HepG2 (cell line): Measurements from ENCODE around the gene TBKBP1. TPM values are rescaled to one million over a fixed set of nuclear protein-coding genes. Genes with fewer than 3 reads are reported as not detected.

Experiments used
- ADNP ChIP-seq: sonication (generic); formaldehyde crosslinking; IDR thresholded peaks from 2 replicates; pipeline ENCODE4 v1.4.0; 2020; ENCODE audit warnings: missing genetic modification reagents
- MED13 ChIP-seq: sonication (generic); formaldehyde crosslinking; IDR thresholded peaks from 2 replicates; pipeline ENCODE4 v1.5.0; 2020; ENCODE audit warnings: missing genetic modification reagents
- MIXL1 ChIP-seq: IDR thresholded peaks from 2 replicates; pipeline ENCODE4 v1.6.1; 2016
- MYNN ChIP-seq: sonication (generic); formaldehyde crosslinking; IDR thresholded peaks from 2 replicates; pipeline ENCODE4 v1.4.0; 2020; ENCODE audit warnings: mild to moderate bottlenecking, low read depth, missing genetic modification reagents
- PBX3 ChIP-seq: sonication (generic); formaldehyde crosslinking; IDR thresholded peaks from 2 replicates; pipeline ENCODE4 v1.8.1; 2023; ENCODE audit warnings: missing genetic modification reagents, inconsistent platforms, borderline replicate concordance
- POGZ ChIP-seq: sonication (generic); formaldehyde crosslinking; IDR thresholded peaks from 2 replicates; pipeline ENCODE4 v1.4.0; 2020; ENCODE audit warnings: mild to moderate bottlenecking, missing genetic modification reagents
- PTBP1 ChIP-seq: fragments of 200-400 bp; formaldehyde crosslinking; IDR thresholded peaks from 2 replicates; pipeline ENCODE4 v1.6.1; 2018; ENCODE audit warnings: low read length, low read depth; ENCODE audit not compliant: poor library complexity, severe bottlenecking
- REL ChIP-seq: sonication (generic); formaldehyde crosslinking; conservative IDR thresholded peaks from 2 replicates; pipeline ENCODE4 v1.8.0; 2022; ENCODE audit warnings: mild to moderate bottlenecking, missing genetic modification reagents, moderate library complexity
- TAF15 ChIP-seq: fragments of 200-400 bp; formaldehyde crosslinking; IDR thresholded peaks from one replicate; pipeline ENCODE4 v1.6.1; 2018; ENCODE audit warnings: mild to moderate bottlenecking, low read depth, low read length; ENCODE audit not compliant: poor library complexity, severe bottlenecking
- ZNF207 ChIP-seq: fragments of 450-650 bp; IDR thresholded peaks from 2 replicates; pipeline ENCODE4 v1.6.1; 2016; ENCODE audit warnings: antibody characterized with exemption, borderline replicate concordance
- ZNF432 ChIP-seq: sonication (generic); formaldehyde crosslinking; IDR thresholded peaks from 2 replicates; pipeline ENCODE4 v1.5.0; 2020; ENCODE audit warnings: missing genetic modification reagents, mild to moderate bottlenecking, borderline replicate concordance
- ZNF614 ChIP-seq: IDR thresholded peaks from 2 replicates; pipeline ENCODE4 v1.6.1; 2018; ENCODE audit warnings: missing biosample characterization, missing genetic modification reagents, inconsistent platforms, borderline replicate concordance
- polyA plus RNA-seq, 8 experiments: library from polyadenylated mRNA; depleted of rRNA in 3 of 8; stranded (reverse) in 7 of 8; unstranded in 1 of 8; fragments of >200 nt; fragmentation: Illumina TruSeq in 4 of 8; extraction: Trizol in 4 of 8; gene quantifications; 2 replicates each; pipeline versions ENCODE4 v1.2.1 to v1.2.3, GENCODE V29; 2011 to 2016; ENCODE audit warnings: low read depth in 4 of 8, missing spikeins in 1 of 8, mixed read lengths in 1 of 8; ENCODE audit not compliant: insufficient read depth in 1 of 8
- total RNA-seq, 5 experiments: library from RNA; depleted of rRNA; stranded (reverse); fragments of >200 nt; fragmentation: Illumina TruSeq; extraction: Trizol; gene quantifications; 2 replicates each; pipeline ENCODE4 v1.2.3, GENCODE V29; 2016; ENCODE audit warnings: low read depth in 1 of 5
- TF ChIP-seq, protein P1 (sequence below), 2 experiments: IDR thresholded peaks; 2 replicates each; pipeline ENCODE4 v1.6.1; 2011 to 2012; ENCODE audit warnings: low read length in 2 of 2, borderline replicate concordance in 1 of 2, low read depth in 1 of 2, mild to moderate bottlenecking in 1 of 2, moderate library complexity in 1 of 2
- TF ChIP-seq, protein P2 (sequence below): sonication (generic); formaldehyde crosslinking; IDR thresholded peaks from 2 replicates; pipeline ENCODE4 v1.8.1; 2022; ENCODE audit warnings: low read depth, mild to moderate bottlenecking, missing genetic modification reagents
- TF ChIP-seq, protein P3 (sequence below): sonication (generic); formaldehyde crosslinking; IDR thresholded peaks from 2 replicates; pipeline ENCODE4 v1.5.0; 2020; ENCODE audit warnings: mild to moderate bottlenecking, missing genetic modification reagents
- TF ChIP-seq, protein P4 (sequence below): sonication (generic); IDR thresholded peaks from 2 replicates; pipeline ENCODE4 v1.6.1; 2016; ENCODE audit warnings: low read depth, borderline replicate concordance

The TBKBP1 gene
- total and polyA plus RNA-seq, 2 of the 13 experiments (the other 11 are each of a cell fraction or from before 2014, with no cell fraction given) = 2.6 to 7.0 TPM

DNA sequence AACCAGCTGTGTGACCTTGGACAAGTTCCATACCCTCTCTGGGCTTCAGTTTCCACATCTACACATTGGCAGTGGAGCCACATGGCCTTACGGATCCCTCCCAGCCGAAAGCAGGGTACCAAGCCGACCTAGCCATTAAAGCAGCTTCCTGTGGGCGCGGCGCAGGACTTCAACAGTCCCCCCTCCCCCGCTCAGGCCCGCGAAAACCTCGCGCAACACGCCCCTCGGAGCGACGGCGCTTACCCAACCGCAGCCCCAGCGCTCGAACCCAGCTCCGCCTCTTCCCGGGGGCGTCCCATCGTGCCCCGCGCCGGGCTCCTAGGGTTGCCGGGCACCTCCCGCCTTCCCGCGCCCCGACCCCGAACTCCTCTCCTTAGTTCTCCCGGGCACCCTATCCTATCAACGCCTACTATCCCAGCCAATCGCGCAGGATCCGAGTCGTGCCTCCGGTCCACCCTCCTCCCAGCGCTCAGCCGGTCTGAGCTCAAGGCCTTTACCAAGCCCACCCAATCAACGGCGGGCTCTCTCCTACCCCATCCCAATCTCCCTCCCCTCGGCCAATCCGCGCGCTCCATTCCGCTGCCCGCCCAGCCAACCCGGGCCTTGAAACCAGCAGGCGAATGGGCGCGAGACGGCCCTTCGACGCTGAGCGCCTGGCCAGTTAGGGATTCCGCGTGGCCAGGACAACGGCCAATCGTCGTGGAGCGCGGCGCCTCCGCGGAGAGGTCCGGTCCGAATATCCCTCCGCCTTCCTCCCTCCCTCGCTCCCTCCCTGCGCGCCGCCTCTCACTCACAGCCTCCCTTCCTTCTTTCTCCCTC lies 44.6 kb upstream of the TBKBP1 start, which contains the start of gene KPNB1 (continued):
- TF ChIP-seq, protein P1, sequence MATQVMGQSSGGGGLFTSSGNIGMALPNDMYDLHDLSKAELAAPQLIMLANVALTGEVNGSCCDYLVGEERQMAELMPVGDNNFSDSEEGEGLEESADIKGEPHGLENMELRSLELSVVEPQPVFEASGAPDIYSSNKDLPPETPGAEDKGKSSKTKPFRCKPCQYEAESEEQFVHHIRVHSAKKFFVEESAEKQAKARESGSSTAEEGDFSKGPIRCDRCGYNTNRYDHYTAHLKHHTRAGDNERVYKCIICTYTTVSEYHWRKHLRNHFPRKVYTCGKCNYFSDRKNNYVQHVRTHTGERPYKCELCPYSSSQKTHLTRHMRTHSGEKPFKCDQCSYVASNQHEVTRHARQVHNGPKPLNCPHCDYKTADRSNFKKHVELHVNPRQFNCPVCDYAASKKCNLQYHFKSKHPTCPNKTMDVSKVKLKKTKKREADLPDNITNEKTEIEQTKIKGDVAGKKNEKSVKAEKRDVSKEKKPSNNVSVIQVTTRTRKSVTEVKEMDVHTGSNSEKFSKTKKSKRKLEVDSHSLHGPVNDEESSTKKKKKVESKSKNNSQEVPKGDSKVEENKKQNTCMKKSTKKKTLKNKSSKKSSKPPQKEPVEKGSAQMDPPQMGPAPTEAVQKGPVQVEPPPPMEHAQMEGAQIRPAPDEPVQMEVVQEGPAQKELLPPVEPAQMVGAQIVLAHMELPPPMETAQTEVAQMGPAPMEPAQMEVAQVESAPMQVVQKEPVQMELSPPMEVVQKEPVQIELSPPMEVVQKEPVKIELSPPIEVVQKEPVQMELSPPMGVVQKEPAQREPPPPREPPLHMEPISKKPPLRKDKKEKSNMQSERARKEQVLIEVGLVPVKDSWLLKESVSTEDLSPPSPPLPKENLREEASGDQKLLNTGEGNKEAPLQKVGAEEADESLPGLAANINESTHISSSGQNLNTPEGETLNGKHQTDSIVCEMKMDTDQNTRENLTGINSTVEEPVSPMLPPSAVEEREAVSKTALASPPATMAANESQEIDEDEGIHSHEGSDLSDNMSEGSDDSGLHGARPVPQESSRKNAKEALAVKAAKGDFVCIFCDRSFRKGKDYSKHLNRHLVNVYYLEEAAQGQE (IDR thresholded peaks at IDR 0.05; ENCODE audit: borderline replicate concordance in 1 of 2, low read depth in 1 of 2, low read length in 2 of 2) = peak in 1 of 2 experiments; percentile 53; a peak in 1 of 4 replicates
- peak; percentile 84 for TF ChIP-seq MIXL1 (CRISPR knock-in tag)
- no peak for TF ChIP-seq ZNF207
- TF ChIP-seq, protein P2, sequence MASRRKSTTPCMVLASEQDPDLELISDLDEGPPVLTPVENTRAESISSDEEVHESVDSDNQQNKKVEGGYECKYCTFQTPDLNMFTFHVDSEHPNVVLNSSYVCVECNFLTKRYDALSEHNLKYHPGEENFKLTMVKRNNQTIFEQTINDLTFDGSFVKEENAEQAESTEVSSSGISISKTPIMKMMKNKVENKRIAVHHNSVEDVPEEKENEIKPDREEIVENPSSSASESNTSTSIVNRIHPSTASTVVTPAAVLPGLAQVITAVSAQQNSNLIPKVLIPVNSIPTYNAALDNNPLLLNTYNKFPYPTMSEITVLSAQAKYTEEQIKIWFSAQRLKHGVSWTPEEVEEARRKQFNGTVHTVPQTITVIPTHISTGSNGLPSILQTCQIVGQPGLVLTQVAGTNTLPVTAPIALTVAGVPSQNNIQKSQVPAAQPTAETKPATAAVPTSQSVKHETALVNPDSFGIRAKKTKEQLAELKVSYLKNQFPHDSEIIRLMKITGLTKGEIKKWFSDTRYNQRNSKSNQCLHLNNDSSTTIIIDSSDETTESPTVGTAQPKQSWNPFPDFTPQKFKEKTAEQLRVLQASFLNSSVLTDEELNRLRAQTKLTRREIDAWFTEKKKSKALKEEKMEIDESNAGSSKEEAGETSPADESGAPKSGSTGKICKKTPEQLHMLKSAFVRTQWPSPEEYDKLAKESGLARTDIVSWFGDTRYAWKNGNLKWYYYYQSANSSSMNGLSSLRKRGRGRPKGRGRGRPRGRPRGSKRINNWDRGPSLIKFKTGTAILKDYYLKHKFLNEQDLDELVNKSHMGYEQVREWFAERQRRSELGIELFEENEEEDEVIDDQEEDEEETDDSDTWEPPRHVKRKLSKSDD (CRISPR knock-in tag) = peak; percentile 74; the same call in 1 of the 2 replicates
- peak; percentile 30 for TF ChIP-seq PTBP1
- peak; percentile 46; the same call in 1 of the 2 replicates for TF ChIP-seq MYNN (CRISPR knock-in tag)
- no peak for TF ChIP-seq ZNF432 (CRISPR knock-in tag)
- peak; percentile 93 for TF ChIP-seq TAF15
- TF ChIP-seq, protein P3, sequence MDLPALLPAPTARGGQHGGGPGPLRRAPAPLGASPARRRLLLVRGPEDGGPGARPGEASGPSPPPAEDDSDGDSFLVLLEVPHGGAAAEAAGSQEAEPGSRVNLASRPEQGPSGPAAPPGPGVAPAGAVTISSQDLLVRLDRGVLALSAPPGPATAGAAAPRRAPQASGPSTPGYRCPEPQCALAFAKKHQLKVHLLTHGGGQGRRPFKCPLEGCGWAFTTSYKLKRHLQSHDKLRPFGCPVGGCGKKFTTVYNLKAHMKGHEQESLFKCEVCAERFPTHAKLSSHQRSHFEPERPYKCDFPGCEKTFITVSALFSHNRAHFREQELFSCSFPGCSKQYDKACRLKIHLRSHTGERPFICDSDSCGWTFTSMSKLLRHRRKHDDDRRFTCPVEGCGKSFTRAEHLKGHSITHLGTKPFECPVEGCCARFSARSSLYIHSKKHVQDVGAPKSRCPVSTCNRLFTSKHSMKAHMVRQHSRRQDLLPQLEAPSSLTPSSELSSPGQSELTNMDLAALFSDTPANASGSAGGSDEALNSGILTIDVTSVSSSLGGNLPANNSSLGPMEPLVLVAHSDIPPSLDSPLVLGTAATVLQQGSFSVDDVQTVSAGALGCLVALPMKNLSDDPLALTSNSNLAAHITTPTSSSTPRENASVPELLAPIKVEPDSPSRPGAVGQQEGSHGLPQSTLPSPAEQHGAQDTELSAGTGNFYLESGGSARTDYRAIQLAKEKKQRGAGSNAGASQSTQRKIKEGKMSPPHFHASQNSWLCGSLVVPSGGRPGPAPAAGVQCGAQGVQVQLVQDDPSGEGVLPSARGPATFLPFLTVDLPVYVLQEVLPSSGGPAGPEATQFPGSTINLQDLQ (CRISPR knock-in tag) = no peak
- no peak; the same call in 1 of the 2 replicates for TF ChIP-seq PBX3
- TF ChIP-seq ADNP (CRISPR knock-in tag) = peak; percentile 89
- peak; percentile 12; the same call in 1 of the 2 replicates for TF ChIP-seq ZNF614
- TF ChIP-seq MED13 (CRISPR knock-in tag) = peak; percentile 67; the same call in 1 of the 2 replicates
- TF ChIP-seq REL (CRISPR knock-in tag) = peak; percentile 91
- TF ChIP-seq, protein P4, sequence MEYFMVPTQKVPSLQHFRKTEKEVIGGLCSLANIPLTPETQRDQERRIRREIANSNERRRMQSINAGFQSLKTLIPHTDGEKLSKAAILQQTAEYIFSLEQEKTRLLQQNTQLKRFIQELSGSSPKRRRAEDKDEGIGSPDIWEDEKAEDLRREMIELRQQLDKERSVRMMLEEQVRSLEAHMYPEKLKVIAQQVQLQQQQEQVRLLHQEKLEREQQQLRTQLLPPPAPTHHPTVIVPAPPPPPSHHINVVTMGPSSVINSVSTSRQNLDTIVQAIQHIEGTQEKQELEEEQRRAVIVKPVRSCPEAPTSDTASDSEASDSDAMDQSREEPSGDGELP = peak; percentile 57; the same call in 1 of the 2 replicates
- peak; percentile 99 for TF ChIP-seq POGZ (CRISPR knock-in tag)
